SU-DHL-6 (cell line): ENCODE measurements around the gene BRMS1L.

Source experiments
- CTCF ChIP-seq: fragments of 200-600 bp; sonication (generic); IDR thresholded peaks from one replicate; pipeline ENCODE4 v1.5.1; 2017; ENCODE audit warnings: antibody characterized with exemption, mild to moderate bottlenecking, low read length, moderate library complexity; ENCODE audit not compliant: insufficient read depth, poor library complexity, severe bottlenecking
- EZH2phosphoT487 ChIP-seq: fragments of 200-600 bp; sonication (generic), shearing (Covaris generic); conservative IDR thresholded peaks from 2 replicates; pipeline ENCODE4 v1.6.1; 2018; ENCODE audit warnings: mild to moderate bottlenecking, antibody characterized with exemption, low read length, moderate library complexity, mixed read lengths

GRCh38 chr14:35776823-35777222, 49.3 kb upstream of the BRMS1L start:
- TF ChIP-seq EZH2phosphoT487: no peak
- TF ChIP-seq CTCF: no peak
